K562 (cell line): ENCODE data around the gene PIM3. TPM values are rescaled to one million over a fixed set of nuclear protein-coding genes. Genes with fewer than 3 reads are reported as not detected.

Experiments
- CCNT2 ChIP-seq: IDR thresholded peaks from 2 replicates; pipeline ENCODE4 v1.6.1; 2011; ENCODE audit warnings: borderline replicate concordance, low read depth, mild to moderate bottlenecking, moderate library complexity, mixed read lengths, low read length; ENCODE audit not compliant: insufficient read length; ENCODE audit errors: extremely low read depth
- CTBP1 ChIP-seq: fragments of 450-650 bp; IDR thresholded peaks from 2 replicates; pipeline ENCODE4 v1.6.1; 2016; ENCODE audit warnings: borderline replicate concordance
- MAZ ChIP-seq, 2 experiments: fragments of 450-650 bp in 1 of 2; sonication (generic) in 1 of 2; formaldehyde crosslinking; IDR thresholded peaks in 1 of 2; conservative IDR thresholded peaks in 1 of 2; 2 replicates each; pipeline versions ENCODE4 v1.4.0 to v1.5.0; 2020; ENCODE audit warnings: mild to moderate bottlenecking in 1 of 2, missing genetic modification reagents in 1 of 2
- NCOA6 ChIP-seq: fragments of 450-650 bp; IDR thresholded peaks from 2 replicates; pipeline ENCODE4 v1.6.1; 2017; ENCODE audit warnings: mild to moderate bottlenecking
- NFIC ChIP-seq: fragments of 450-650 bp; IDR thresholded peaks from 2 replicates; pipeline ENCODE4 v1.6.1; 2017; ENCODE audit warnings: mild to moderate bottlenecking, inconsistent platforms
- NR1H2 ChIP-seq: sonication (generic); formaldehyde crosslinking; IDR thresholded peaks from 2 replicates; pipeline ENCODE4 v1.4.0; 2020; ENCODE audit warnings: mild to moderate bottlenecking, missing genetic modification reagents
- NRF1 ChIP-seq, 2 experiments: fragments of 450-650 bp; IDR thresholded peaks in 1 of 2; conservative IDR thresholded peaks in 1 of 2; 2 replicates each; pipeline ENCODE4 v1.6.1; 2014; ENCODE audit warnings: mild to moderate bottlenecking in 2 of 2
- PCBP2 ChIP-seq: fragments of 200-400 bp; formaldehyde crosslinking; IDR thresholded peaks from 2 replicates; pipeline ENCODE4 v1.6.1; 2018; ENCODE audit warnings: low read length, low read depth, mild to moderate bottlenecking, moderate library complexity; ENCODE audit not compliant: poor library complexity, severe bottlenecking
- RBFOX2 ChIP-seq: fragments of 200-400 bp; formaldehyde crosslinking; IDR thresholded peaks from 2 replicates; pipeline ENCODE4 v1.6.1; 2017; ENCODE audit warnings: low read depth, mild to moderate bottlenecking, low read length, moderate library complexity
- RFX5 ChIP-seq: IDR thresholded peaks from 2 replicates; pipeline ENCODE4 v1.6.1; 2011; ENCODE audit warnings: low read depth, mild to moderate bottlenecking, improper control_type of control experiment, low read length
- SAP30 ChIP-seq: fragments of 200-600 bp; sonication (generic); IDR thresholded peaks from 2 replicates; pipeline ENCODE4 v1.6.1; 2012; ENCODE audit warnings: borderline replicate concordance, low read depth, mild to moderate bottlenecking, moderate library complexity, low read length, control low read depth, inconsistent platforms; ENCODE audit not compliant: insufficient read depth, poor library complexity, severe bottlenecking
- SRSF9 ChIP-seq: fragments of 200-400 bp; formaldehyde crosslinking; IDR thresholded peaks from 2 replicates; pipeline ENCODE4 v1.6.1; 2017; ENCODE audit warnings: low read depth, low read length, borderline replicate concordance
- ZFX ChIP-seq: sonication (generic); formaldehyde crosslinking; IDR thresholded peaks from 2 replicates; pipeline ENCODE4 v1.8.0; 2022; ENCODE audit warnings: mild to moderate bottlenecking, missing genetic modification reagents, moderate library complexity
- ZSCAN29 ChIP-seq: fragments of 450-650 bp; IDR thresholded peaks from 2 replicates; pipeline ENCODE4 v1.6.1; 2017
- polyA plus RNA-seq, 8 experiments: library from polyadenylated mRNA; depleted of rRNA in 4 of 8; stranded (reverse) in 5 of 8; unstranded in 3 of 8; fragments of >200 nt; fragmentation: Nextera tagmentation in 2 of 8; fragmentation: Illumina TruSeq in 1 of 8; extraction: Ambion mirVana in 2 of 8; extraction: Trizol in 1 of 8; gene quantifications; 2 replicates each; pipeline versions ENCODE4 v1.2.1 to v1.2.3, GENCODE V29; 2011 to 2014; ENCODE audit warnings: inconsistent platforms in 1 of 8, missing spikeins in 1 of 8
- total RNA-seq, 7 experiments: library from RNA; depleted of rRNA in 6 of 7; stranded (reverse); fragments of >200 nt in 6 of 7; fragmentation: Illumina TruSeq in 2 of 7; extraction: Trizol in 2 of 7; gene quantifications; 2 replicates each; pipeline versions ENCODE4 v1.2.1 to v1.2.3, GENCODE V29; 2011 to 2021; ENCODE audit warnings: low replicate concordance in 1 of 7
- TF ChIP-seq, protein P1 (sequence below), 2 experiments: fragments of 450-650 bp in 1 of 2; sonication (generic) in 1 of 2; formaldehyde crosslinking in 1 of 2; IDR thresholded peaks; 2 replicates each; pipeline versions ENCODE4 v1.7.1 to v1.9.0; 2016 to 2022; ENCODE audit warnings: inconsistent platforms in 1 of 2, mild to moderate bottlenecking in 1 of 2, missing genetic modification reagents in 1 of 2
- TF ChIP-seq, protein P2 (sequence below): sonication (generic); formaldehyde crosslinking; IDR thresholded peaks from 2 replicates; pipeline ENCODE4 v1.9.0; 2022; ENCODE audit warnings: mild to moderate bottlenecking, missing genetic modification reagents
- TF ChIP-seq, protein P3 (sequence below), 2 experiments: fragments of 450-650 bp; conservative IDR thresholded peaks; 2 replicates each; pipeline ENCODE4 v1.6.1; 2017; ENCODE audit warnings: mild to moderate bottlenecking in 2 of 2, moderate library complexity in 2 of 2

The PIM3 gene
- total and polyA plus RNA-seq, 9 of the 15 experiments (the other 6 are each of a cell fraction or from before 2014, with no cell fraction given) = 0.24 to 40.5 (median 5.3) TPM

DNA sequence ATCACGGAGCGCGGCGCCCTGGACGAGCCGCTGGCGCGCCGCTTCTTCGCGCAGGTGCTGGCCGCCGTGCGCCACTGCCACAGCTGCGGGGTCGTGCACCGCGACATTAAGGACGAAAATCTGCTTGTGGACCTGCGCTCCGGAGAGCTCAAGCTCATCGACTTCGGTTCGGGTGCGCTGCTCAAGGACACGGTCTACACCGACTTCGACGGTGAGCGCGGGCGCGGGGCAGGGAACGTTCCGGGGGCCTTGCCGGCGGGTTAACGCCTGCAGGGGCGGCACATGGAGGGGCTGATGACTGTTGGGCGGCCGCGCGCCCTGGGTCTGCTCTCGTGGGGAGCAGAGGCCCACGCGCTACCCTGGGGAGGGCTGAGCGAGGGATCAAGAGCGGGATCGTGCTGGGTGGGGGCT lies 1.0 kb downstream of the PIM3 start (continued):
- TF ChIP-seq, protein P1, sequence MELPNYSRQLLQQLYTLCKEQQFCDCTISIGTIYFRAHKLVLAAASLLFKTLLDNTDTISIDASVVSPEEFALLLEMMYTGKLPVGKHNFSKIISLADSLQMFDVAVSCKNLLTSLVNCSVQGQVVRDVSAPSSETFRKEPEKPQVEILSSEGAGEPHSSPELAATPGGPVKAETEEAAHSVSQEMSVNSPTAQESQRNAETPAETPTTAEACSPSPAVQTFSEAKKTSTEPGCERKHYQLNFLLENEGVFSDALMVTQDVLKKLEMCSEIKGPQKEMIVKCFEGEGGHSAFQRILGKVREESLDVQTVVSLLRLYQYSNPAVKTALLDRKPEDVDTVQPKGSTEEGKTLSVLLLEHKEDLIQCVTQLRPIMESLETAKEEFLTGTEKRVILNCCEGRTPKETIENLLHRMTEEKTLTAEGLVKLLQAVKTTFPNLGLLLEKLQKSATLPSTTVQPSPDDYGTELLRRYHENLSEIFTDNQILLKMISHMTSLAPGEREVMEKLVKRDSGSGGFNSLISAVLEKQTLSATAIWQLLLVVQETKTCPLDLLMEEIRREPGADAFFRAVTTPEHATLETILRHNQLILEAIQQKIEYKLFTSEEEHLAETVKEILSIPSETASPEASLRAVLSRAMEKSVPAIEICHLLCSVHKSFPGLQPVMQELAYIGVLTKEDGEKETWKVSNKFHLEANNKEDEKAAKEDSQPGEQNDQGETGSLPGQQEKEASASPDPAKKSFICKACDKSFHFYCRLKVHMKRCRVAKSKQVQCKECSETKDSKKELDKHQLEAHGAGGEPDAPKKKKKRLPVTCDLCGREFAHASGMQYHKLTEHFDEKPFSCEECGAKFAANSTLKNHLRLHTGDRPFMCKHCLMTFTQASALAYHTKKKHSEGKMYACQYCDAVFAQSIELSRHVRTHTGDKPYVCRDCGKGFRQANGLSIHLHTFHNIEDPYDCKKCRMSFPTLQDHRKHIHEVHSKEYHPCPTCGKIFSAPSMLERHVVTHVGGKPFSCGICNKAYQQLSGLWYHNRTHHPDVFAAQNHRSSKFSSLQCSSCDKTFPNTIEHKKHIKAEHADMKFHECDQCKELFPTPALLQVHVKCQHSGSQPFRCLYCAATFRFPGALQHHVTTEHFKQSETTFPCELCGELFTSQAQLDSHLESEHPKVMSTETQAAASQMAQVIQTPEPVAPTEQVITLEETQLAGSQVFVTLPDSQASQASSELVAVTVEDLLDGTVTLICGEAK (IDR thresholded peaks at IDR 0.05) = peak; percentile 39; the same call in 1 of the 2 replicates
- TF ChIP-seq, protein P1 (CRISPR knock-in tag; IDR thresholded peaks at IDR 0.05) = no peak
- TF ChIP-seq RFX5 (no peak), PCBP2 (no peak), RBFOX2 (peak; percentile 73), ZSCAN29 (peak; percentile 98), MAZ (CRISPR knock-in tag; conservative IDR thresholded peaks at IDR 0.05 in 1 of 2, IDR thresholded peaks at IDR 0.05 in 1 of 2) (peak in 1 of 2 experiments; percentile 22; a peak in 1 of 4 replicates), NFIC (peak; percentile 12; the same call in 1 of the 2 replicates), SRSF9 (no peak), SAP30 (peak; percentile 69), ZFX (CRISPR knock-in tag) (peak; percentile 38), NRF1 (conservative IDR thresholded peaks at IDR 0.05 in 1 of 2, IDR thresholded peaks at IDR 0.05 in 1 of 2) (peak; percentile 75 to 80), CTBP1 (peak; percentile 78), NR1H2 (CRISPR knock-in tag) (no peak), NCOA6 (no peak), CCNT2 (peak; percentile 16)
- TF ChIP-seq, protein P2, sequence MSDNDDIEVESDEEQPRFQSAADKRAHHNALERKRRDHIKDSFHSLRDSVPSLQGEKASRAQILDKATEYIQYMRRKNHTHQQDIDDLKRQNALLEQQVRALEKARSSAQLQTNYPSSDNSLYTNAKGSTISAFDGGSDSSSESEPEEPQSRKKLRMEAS (CRISPR knock-in tag) = 0 out of 2 replicates have a peak, but pooled peaks have one; percentile 25
- TF ChIP-seq, protein P3, sequence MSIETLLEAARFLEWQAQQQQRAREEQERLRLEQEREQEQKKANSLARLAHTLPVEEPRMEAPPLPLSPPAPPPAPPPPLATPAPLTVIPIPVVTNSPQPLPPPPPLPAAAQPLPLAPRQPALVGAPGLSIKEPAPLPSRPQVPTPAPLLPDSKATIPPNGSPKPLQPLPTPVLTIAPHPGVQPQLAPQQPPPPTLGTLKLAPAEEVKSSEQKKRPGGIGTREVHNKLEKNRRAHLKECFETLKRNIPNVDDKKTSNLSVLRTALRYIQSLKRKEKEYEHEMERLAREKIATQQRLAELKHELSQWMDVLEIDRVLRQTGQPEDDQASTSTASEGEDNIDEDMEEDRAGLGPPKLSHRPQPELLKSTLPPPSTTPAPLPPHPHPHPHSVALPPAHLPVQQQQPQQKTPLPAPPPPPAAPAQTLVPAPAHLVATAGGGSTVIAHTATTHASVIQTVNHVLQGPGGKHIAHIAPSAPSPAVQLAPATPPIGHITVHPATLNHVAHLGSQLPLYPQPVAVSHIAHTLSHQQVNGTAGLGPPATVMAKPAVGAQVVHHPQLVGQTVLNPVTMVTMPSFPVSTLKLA (conservative IDR thresholded peaks at IDR 0.05) = peak in 1 of 2 experiments; percentile 37; a peak in 1 of 4 replicates
